ENCODE results near the gene MT1X.
"Not testable (repeated sequence)": the region's sequence is repeated elsewhere in the genome, so short reads cannot be mapped to it uniquely, and the experiment has no call there.

The MT1X gene

DNA sequence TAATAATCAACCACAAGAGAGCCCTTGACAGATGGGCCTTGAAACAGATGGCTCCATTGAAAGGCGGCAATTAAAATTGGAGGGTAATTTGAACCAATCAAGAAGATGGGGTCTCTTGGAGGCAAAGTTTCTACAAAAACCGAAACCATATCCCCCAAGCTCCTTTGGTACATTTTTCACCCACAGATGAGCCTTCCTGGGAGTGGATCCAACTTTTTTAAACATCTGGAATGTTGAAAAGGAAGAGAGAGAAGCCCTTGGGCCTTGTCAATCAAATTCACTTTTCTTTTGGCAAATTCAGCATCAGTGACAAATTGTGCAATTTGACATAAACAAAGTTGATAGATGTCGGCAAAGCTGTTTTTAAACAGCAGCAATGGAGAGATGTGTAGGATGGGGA lies 34.5 kb downstream of the MT1X start:
- no peak overlapping the region for H3K4me3 ChIP-seq (ENCODE audit: low read length)
- H3K27me3 ChIP-seq (ENCODE audit: low read depth, low read length), result 0 out of 2 replicates have a peak, but pooled peaks cover 6% of the 10 kb centered on the region
- no peak overlapping the region for H3K4me2 ChIP-seq (ENCODE audit: low read length)
- no peaks in the 10 kb centered on the region for H3K79me2 ChIP-seq (ENCODE audit: low read length)
- no peaks in the 10 kb centered on the region for H3K4me1 ChIP-seq (ENCODE audit: low read length)
- H2AFZ ChIP-seq (ENCODE audit: low read depth, low read length), result no peak overlapping the region
- no peaks in the 10 kb centered on the region for H4K20me1 ChIP-seq (ENCODE audit: insufficient read depth, low read length)
- H3K27ac ChIP-seq (ENCODE audit: low read length), result no peak overlapping the region
- no peaks in the 10 kb centered on the region for H3K9me3 ChIP-seq (ENCODE audit: insufficient read depth, low read length)
- H3K36me3 ChIP-seq (replicated peaks; ENCODE audit: low read depth, low read length), result no peaks in the 10 kb centered on the region
- no peak overlapping the region for H3K9ac ChIP-seq (ENCODE audit: low read length)
- no peak for TF ChIP-seq EZH2phosphoT487 (IDR thresholded peaks at IDR 0.05; ENCODE audit: low read depth)
- TF ChIP-seq, protein P1, sequence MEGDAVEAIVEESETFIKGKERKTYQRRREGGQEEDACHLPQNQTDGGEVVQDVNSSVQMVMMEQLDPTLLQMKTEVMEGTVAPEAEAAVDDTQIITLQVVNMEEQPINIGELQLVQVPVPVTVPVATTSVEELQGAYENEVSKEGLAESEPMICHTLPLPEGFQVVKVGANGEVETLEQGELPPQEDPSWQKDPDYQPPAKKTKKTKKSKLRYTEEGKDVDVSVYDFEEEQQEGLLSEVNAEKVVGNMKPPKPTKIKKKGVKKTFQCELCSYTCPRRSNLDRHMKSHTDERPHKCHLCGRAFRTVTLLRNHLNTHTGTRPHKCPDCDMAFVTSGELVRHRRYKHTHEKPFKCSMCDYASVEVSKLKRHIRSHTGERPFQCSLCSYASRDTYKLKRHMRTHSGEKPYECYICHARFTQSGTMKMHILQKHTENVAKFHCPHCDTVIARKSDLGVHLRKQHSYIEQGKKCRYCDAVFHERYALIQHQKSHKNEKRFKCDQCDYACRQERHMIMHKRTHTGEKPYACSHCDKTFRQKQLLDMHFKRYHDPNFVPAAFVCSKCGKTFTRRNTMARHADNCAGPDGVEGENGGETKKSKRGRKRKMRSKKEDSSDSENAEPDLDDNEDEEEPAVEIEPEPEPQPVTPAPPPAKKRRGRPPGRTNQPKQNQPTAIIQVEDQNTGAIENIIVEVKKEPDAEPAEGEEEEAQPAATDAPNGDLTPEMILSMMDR (IDR thresholded peaks at IDR 0.05; ENCODE audit: low read depth, low read length), result no peak

DNA sequence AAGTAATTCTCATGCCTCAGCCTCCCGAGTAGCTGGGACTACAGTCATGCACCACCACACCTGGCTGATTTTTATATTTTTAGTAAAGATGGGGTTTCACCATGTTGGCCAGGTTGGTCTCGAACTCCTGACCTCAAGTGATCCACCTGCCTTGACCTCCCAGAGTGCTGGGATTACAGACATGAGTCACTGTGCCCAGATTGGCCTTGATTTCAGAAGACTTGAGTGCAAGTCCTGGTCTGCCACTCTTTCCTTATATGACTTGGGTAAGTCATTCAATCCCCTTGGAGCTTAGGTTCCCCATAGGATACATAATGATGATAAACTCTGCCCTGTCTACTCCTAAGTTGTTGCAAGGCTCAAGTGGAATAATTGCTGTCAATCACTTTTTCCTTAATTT lies 35.3 kb downstream of the MT1X start:
- H3K9me3 ChIP-seq (ENCODE audit: insufficient read depth, low read length); H2AFZ ChIP-seq (ENCODE audit: low read depth, low read length); H3K4me2 ChIP-seq (ENCODE audit: low read length); H3K4me3 ChIP-seq (ENCODE audit: low read length); H4K20me1 ChIP-seq (ENCODE audit: insufficient read depth, low read length); H3K27ac ChIP-seq (ENCODE audit: low read length); H3K79me2 ChIP-seq (ENCODE audit: low read length); H3K9ac ChIP-seq (ENCODE audit: low read length); H3K4me1 ChIP-seq (ENCODE audit: low read length); H3K36me3 ChIP-seq (replicated peaks; ENCODE audit: low read depth, low read length): not testable (repeated sequence)
- peaks cover 11% of the 10 kb centered on the region; the same call in 1 of the 2 replicates for H3K27me3 ChIP-seq (ENCODE audit: low read depth, low read length)

DNA sequence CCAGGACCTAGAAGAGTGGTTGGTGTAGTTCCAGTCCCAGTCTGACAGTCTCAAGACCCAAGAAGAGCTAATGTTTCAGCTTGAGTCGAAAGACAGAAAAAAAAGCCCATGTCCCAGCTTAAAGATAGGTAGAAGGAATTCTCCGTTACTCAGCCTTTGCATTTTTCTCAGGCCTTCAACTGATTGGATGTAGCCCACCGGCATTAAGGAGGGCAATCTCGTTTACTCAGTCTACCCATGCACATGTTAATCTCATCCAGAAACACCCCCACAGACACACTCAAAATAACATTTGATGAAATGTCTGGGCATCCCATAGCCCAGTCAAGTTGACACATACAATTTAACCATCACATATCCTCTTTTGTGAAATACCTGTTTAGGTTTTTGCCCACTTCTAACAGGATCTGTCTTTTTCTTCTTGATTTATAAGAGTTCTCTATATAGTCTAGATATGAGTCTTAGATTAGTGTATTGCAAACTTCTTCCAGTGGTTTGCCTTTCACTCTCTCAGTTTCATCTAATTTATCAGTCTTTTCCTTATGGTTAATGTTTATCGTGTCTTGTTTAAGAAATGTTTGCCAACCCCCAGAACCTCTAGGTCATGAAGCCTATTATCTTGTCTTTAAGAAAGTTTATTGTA lies 40.1 kb downstream of the MT1X start:
- no peaks in the 10 kb centered on the region for H3K9me3 ChIP-seq (ENCODE audit: insufficient read depth, low read length)
- no peak overlapping the region for H3K9ac ChIP-seq (ENCODE audit: low read length)
- peaks cover 14% of the 10 kb centered on the region; the same call in 1 of the 2 replicates for H3K27me3 ChIP-seq (ENCODE audit: low read depth, low read length)
- no peaks in the 10 kb centered on the region for H3K79me2 ChIP-seq (ENCODE audit: low read length)
- H3K36me3 ChIP-seq (replicated peaks; ENCODE audit: low read depth, low read length), result no peaks in the 10 kb centered on the region
- no peak overlapping the region for H3K4me2 ChIP-seq (ENCODE audit: low read length)
- no peak overlapping the region for H3K27ac ChIP-seq (ENCODE audit: low read length)
- no peak for TF ChIP-seq EZH2phosphoT487 (IDR thresholded peaks at IDR 0.05; ENCODE audit: low read depth)
- TF ChIP-seq, protein P1 (IDR thresholded peaks at IDR 0.05; ENCODE audit: low read depth, low read length), result no peak
- H2AFZ ChIP-seq (ENCODE audit: low read depth, low read length), result no peak overlapping the region
- H3K4me1 ChIP-seq (ENCODE audit: low read length), result no peaks in the 10 kb centered on the region
- no peak overlapping the region for H3K4me3 ChIP-seq (ENCODE audit: low read length)
- no peaks in the 10 kb centered on the region for H4K20me1 ChIP-seq (ENCODE audit: insufficient read depth, low read length)

DNA sequence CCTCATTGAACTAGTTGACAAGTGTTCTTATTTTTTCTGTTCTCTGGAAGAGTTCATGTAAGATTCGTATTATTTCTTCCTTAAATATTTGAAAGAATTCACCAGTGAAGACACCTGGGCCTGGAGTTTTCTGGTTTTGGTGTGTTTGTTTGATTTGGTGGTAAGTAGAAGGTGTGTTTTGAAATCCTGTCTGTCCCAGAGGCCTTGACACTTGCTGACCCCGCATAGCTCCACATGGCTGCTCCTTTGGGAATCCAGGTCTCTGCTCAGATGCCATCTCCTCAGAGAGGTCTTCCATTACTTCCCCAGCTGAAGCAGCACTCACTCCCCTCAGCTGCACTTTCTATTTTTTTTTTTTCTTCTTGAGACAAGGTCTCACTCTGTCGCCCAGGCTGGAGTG lies 41.9 kb downstream of the MT1X start:
- no peak overlapping the region for H3K27ac ChIP-seq (ENCODE audit: low read length)
- H3K4me1 ChIP-seq (ENCODE audit: low read length), result no peaks in the 10 kb centered on the region
- H3K9me3 ChIP-seq (ENCODE audit: insufficient read depth, low read length), result no peaks in the 10 kb centered on the region
- no peak overlapping the region for H3K4me2 ChIP-seq (ENCODE audit: low read length)
- no peak overlapping the region for H3K4me3 ChIP-seq (ENCODE audit: low read length)
- no peak overlapping the region for H2AFZ ChIP-seq (ENCODE audit: low read depth, low read length)
- H3K79me2 ChIP-seq (ENCODE audit: low read length), result no peaks in the 10 kb centered on the region
- no peaks in the 10 kb centered on the region for H3K36me3 ChIP-seq (replicated peaks; ENCODE audit: low read depth, low read length)
- TF ChIP-seq EZH2phosphoT487 (IDR thresholded peaks at IDR 0.05; ENCODE audit: low read depth), result no peak
- TF ChIP-seq, protein P1 (IDR thresholded peaks at IDR 0.05; ENCODE audit: low read depth, low read length), result no peak
- H4K20me1 ChIP-seq (ENCODE audit: insufficient read depth, low read length), result no peaks in the 10 kb centered on the region
- peaks cover 14% of the 10 kb centered on the region; the same call in 1 of the 2 replicates for H3K27me3 ChIP-seq (ENCODE audit: low read depth, low read length)
- H3K9ac ChIP-seq (ENCODE audit: low read length), result no peak overlapping the region
